Type B pancreatic cell (in vitro differentiated cells): ENCODE data around the gene TEX29. TPM values are rescaled to one million over a fixed set of nuclear protein-coding genes. Genes with fewer than 3 reads are reported as not detected.

Source experiments
- DNase-seq: peaks from one replicate; pipeline ENCODE4 v3.0.0; 2021; ENCODE audit warnings: mixed read lengths; ENCODE audit not compliant: unreplicated experiment; ENCODE audit errors: extremely low spot score
- H3K27ac Mint-ChIP-seq: 2 replicates; pipeline ENCODE4 v1.8.0; 2021; ENCODE audit warnings: mild to moderate bottlenecking, mixed read lengths
- H3K27me3 Mint-ChIP-seq: 2 replicates; pipeline ENCODE4 v1.8.0; 2021; ENCODE audit warnings: mixed read lengths
- H3K36me3 Mint-ChIP-seq: 2 replicates; pipeline ENCODE4 v1.8.0; 2021; ENCODE audit warnings: mixed read lengths
- H3K4me1 Mint-ChIP-seq: one replicate; pipeline ENCODE4 v1.8.0; 2021; ENCODE audit warnings: mixed read lengths; ENCODE audit not compliant: unreplicated experiment
- H3K4me3 Mint-ChIP-seq: 2 replicates; pipeline ENCODE4 v1.8.0; 2021; ENCODE audit warnings: mild to moderate bottlenecking, mixed read lengths
- H3K9me3 Mint-ChIP-seq: 2 replicates; pipeline ENCODE4 v1.8.0; 2021; ENCODE audit warnings: mixed read lengths
- CTCF ChIP-seq: fragments of 200-600 bp; sonication (generic); conservative IDR thresholded peaks from 2 replicates; pipeline ENCODE4 v1.5.0; 2021; ENCODE audit warnings: antibody characterized with exemption, mild to moderate bottlenecking
- total RNA-seq: library from RNA; stranded (reverse); gene quantifications from 2 replicates; pipeline ENCODE4 v1.2.1, GENCODE V29; 2021; ENCODE audit warnings: low replicate concordance

The TEX29 gene
- total RNA-seq, 1 donor from 2014 or later = 0.92 TPM

- Mint-ChIP-seq H3K27ac (no peak overlapping the region), H3K36me3 (peaks cover 27% of the 10 kb centered on the region), H3K27me3 (no peaks in the 10 kb centered on the region), H3K4me3 (no peak overlapping the region), H3K9me3 (no peaks in the 10 kb centered on the region), H3K4me1 (no peaks in the 10 kb centered on the region)
- no peak for DNase-seq
- no peak for TF ChIP-seq CTCF
These were observed 42.2 kb upstream of the TEX29 start for GRCh38 chr13:111278258-111278657.

- TF ChIP-seq CTCF = no peak
- Mint-ChIP-seq H3K4me3 (no peak overlapping the region), H3K27ac (no peak overlapping the region), H3K4me1 (no peaks in the 10 kb centered on the region), H3K9me3 (no peaks in the 10 kb centered on the region), H3K36me3 (peaks cover 32% of the 10 kb centered on the region), H3K27me3 (no peaks in the 10 kb centered on the region)
- DNase-seq = no peak
These were observed 41.4 kb upstream of the TEX29 start for GRCh38 chr13:111278743-111279652.

- H3K9me3 Mint-ChIP-seq = no peaks in the 10 kb centered on the region
- TF ChIP-seq CTCF = no peak
- H3K4me3 Mint-ChIP-seq = no peak overlapping the region
- H3K27ac Mint-ChIP-seq = no peak overlapping the region
- H3K4me1 Mint-ChIP-seq = no peaks in the 10 kb centered on the region
- H3K27me3 Mint-ChIP-seq = no peaks in the 10 kb centered on the region
- DNase-seq = no peak
- peaks cover 31% of the 10 kb centered on the region for H3K36me3 Mint-ChIP-seq
These were observed 40.2 kb upstream of the TEX29 start for GRCh38 chr13:111280226-111280625.

- H3K4me3 Mint-ChIP-seq = no peak overlapping the region
- H3K27ac Mint-ChIP-seq = no peak overlapping the region
These were observed 39.5 kb upstream of the TEX29 start for GRCh38 chr13:111280681-111281585.

More at GRCh38 chr13:111280681-111281585, 39.5 kb upstream of the TEX29 start:
- Mint-ChIP-seq H3K27me3 (no peaks in the 10 kb centered on the region), H3K36me3 (peaks cover 27% of the 10 kb centered on the region), H3K9me3 (no peaks in the 10 kb centered on the region), H3K4me1 (no peaks in the 10 kb centered on the region)
- TF ChIP-seq CTCF = no peak
- no peak for DNase-seq
